ENCODE data around the gene KRTAP12-4. TPM values are rescaled to one million over a fixed set of nuclear protein-coding genes. Genes with fewer than 3 reads are reported as not detected.
"Not testable (repeated sequence)": the region's sequence is repeated elsewhere in the genome, so short reads cannot be mapped to it uniquely, and the experiment has no call there.

The KRTAP12-4 gene
- total and polyA plus RNA-seq, 9 of the 15 experiments (the other 6 are each of a cell fraction or from before 2014, with no cell fraction given), result not detected

DNA sequence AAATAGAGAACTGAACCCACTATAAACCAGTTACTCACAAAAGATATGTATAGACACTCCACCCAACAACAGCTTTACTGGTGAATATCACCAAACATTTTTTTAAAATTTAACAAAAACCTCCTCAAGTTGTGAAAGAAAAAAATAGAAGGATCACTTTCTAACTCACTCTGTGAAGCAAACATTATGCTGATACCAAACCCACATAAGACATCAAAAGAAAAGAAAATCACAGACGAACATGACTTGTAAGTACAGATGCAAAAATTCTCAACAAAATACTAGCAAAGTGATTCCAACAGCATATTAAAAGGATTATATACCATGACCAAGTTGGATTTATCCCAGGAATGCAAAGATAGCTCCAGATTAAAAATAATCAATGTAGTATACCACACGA lies 37.2 kb upstream of the KRTAP12-4 start (continued):
- TF ChIP-seq ILK (tag; IDR thresholded peaks at IDR 0.05; ENCODE audit: borderline replicate concordance, low read depth), result no peak
- no peak for TF ChIP-seq SMARCB1 (IDR thresholded peaks at IDR 0.05; ENCODE audit: insufficient read length, low read depth)
- TF ChIP-seq NFRKB (IDR thresholded peaks at IDR 0.05; ENCODE audit: low read depth), result no peak
- no peak for TF ChIP-seq NRF1 (conservative IDR thresholded peaks at IDR 0.05 in 1 of 2, IDR thresholded peaks at IDR 0.05 in 1 of 2)
- TF ChIP-seq, protein P1, sequence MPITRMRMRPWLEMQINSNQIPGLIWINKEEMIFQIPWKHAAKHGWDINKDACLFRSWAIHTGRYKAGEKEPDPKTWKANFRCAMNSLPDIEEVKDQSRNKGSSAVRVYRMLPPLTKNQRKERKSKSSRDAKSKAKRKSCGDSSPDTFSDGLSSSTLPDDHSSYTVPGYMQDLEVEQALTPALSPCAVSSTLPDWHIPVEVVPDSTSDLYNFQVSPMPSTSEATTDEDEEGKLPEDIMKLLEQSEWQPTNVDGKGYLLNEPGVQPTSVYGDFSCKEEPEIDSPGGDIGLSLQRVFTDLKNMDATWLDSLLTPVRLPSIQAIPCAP (CRISPR knock-in tag; IDR thresholded peaks at IDR 0.05; ENCODE audit: borderline replicate concordance), result no peak
- TF ChIP-seq KAT7 (CRISPR knock-in tag; IDR thresholded peaks at IDR 0.05; ENCODE audit: borderline replicate concordance), result no peak
- TF ChIP-seq, protein P2, sequence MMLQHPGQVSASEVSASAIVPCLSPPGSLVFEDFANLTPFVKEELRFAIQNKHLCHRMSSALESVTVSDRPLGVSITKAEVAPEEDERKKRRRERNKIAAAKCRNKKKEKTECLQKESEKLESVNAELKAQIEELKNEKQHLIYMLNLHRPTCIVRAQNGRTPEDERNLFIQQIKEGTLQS (IDR thresholded peaks at IDR 0.05), result no peak
- TF ChIP-seq, protein P2 (CRISPR knock-in tag; conservative IDR thresholded peaks at IDR 0.05), result no peak

DNA sequence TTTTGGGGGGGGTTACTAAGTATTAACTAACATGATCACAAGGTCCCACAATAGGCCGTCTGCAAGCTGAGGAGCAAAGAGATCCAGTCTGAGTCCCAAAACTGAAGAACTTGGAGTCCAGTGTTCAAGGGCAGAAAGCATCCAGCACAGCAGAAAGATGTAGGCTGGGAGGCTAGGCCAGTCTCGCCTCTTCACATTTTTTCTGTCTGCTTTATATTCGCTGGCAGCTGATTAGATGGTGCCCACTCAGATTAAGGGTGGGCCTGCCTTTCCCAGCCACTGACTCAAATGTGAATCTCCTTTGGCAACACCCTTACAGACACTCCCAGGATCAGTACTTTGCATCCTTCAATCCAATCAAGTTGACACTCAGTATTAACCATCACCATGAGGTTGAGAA lies 35.3 kb upstream of the KRTAP12-4 start:
- DNase-seq (ENCODE audit: extremely low read depth in 1 of 4, low spot score in 3 of 4); H2AFZ ChIP-seq (ENCODE audit: low read depth, low read length); POLR2A ChIA-PET; intact Hi-C loops (cut with micrococcal nuclease); H3K4me1 ChIP-seq (replicated peaks in 1 of 2; ENCODE audit: control insufficient read depth in 2 of 2, insufficient read depth in 2 of 2, low read length in 2 of 2); ATAC-seq; H3K9me1 ChIP-seq (ENCODE audit: control insufficient read depth, insufficient read depth, low read length); H3K9me3 ChIP-seq (replicated peaks; ENCODE audit: control insufficient read depth, insufficient read depth, low read depth, low read length); H3K4me2 ChIP-seq (ENCODE audit: insufficient read depth, low read length); H3K9ac ChIP-seq (ENCODE audit: insufficient read depth in 1 of 2, low read depth in 2 of 2, low read length in 2 of 2); BruUV-seq (replicated peaks); FAIRE-seq; CTCF ChIA-PET (ENCODE audit: low intra/inter-chr PET ratio); H3K36me3 ChIP-seq (ENCODE audit: control insufficient read depth, insufficient read depth, low read length); H4K20me1 ChIP-seq (replicated peaks; ENCODE audit: control insufficient read depth, insufficient read depth, low read length); H3K4me3 ChIP-seq; H3K27ac ChIP-seq (ENCODE audit: extremely low read depth, low read depth, low read length); H3K79me2 ChIP-seq (ENCODE audit: control insufficient read depth, insufficient read depth, low read length); in situ Hi-C loops (cut with MboI): not testable (repeated sequence)
- H3K27me3 ChIP-seq (ENCODE audit: control insufficient read depth in 2 of 2, insufficient read depth in 2 of 2, low read length in 2 of 2), result peaks cover 20 to 40% of the 10 kb centered on the region in 2 experiments
- 0% methylated on average over 3 of the region's 3 CpGs for WGBS (ENCODE audit: insufficient coverage, low coverage, missing lambda C conversion rate)
